ENCODE results near the gene MTR.

The MTR gene

GRCh38 chr1:236913371-236914037 lies 118.4 kb downstream of the MTR start:
- no peak for DNase-seq

DNA sequence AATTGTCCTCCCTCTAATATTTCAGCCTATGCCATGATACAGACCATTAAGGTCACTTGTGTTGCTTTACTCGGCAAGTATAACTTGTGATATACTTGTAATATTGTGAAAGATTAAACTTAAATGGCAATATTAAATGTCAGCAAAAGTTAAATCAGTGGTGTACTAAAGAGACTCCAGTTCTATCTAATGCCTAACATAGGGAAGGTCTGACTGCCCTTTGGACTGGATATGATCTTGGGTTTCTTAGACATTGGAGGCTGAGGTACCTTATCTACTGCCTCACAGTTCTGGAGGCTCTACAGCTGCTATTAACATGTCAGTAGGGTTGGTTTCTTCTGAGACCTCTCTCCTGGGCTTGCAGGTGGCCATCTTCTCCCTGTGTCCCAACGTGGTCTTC lies 119.3 kb downstream of the MTR start:
- DNase-seq = no peak

DNA sequence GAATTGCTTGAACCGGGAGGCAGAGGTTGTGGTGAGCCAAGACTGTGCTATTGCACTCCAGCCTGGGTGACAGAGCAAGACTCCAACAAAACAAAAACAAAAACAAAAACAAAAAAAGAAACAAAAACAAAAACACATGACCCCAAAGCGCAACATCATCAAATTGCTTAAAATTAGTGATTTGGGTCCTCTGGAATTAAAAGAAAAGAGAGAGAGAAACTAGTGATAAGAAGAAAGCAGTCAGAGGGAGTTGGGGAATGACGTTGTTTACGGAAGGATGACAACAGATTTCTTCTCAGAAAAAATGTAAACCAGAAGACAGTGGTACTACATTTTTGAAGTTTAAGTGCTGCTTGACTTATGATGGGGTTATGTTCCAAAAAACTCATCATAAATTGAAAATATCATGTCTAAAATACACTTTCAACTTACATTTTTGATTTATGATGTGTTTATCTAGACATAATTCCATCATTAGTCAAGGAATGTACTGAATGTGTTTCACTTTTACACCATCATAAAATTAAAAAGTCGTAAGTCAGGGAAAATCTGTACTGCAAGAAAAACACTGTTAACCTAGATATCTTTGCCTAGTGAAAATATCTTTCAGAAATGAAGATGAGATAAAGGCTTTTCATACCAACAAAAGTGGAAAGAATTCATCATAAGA lies 121.2 kb downstream of the MTR start:
- DNase-seq = no peak

GRCh38 chr1:236917448-236917847 lies 122.4 kb downstream of the MTR start:
- DNase-seq = no peak

DNA sequence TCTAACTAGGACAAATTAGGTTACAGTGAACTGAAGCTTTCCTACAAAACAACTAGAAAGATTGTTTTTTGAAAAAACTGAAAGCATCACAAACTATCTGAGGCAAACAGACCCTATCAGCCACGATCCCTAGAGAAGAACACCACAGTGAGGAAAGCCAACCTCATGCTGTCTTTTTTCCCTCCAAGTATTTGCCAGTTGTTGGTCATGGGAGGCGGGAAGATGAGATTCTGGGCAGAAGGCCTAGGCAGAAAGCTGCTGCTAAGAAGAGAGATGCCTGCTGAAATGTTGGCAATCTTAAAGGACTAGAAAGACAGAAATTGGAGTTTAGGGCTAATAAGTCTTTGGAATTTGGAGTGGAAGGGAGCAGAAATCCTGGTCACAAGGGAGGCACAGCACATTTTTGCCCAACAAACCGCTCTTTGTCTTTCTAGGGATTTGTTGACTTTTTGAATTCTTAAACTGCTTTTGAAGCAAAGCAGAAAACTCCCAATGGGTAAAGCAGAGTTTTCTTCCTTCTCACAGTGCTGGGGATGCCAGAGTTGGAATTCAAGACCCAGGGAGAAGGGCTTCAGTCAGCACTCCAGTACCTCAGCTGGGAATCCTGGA lies 125.3 kb downstream of the MTR start:
- DNase-seq = no peak

- no peak for DNase-seq
Observed at GRCh38 chr1:236921610-236922009, 126.5 kb downstream of the MTR start.

GRCh38 chr1:236922190-236922589 lies 127.1 kb downstream of the MTR start:
- DNase-seq = no peak

- DNase-seq = no peak
Observed at GRCh38 chr1:236925386-236925785, 130.3 kb downstream of the MTR start.

GRCh38 chr1:236930503-236930902 lies 135.4 kb downstream of the MTR start:
- no peak for DNase-seq

GRCh38 chr1:236938760-236939159 lies 143.7 kb downstream of the MTR start:
- DNase-seq = no peak

DNA sequence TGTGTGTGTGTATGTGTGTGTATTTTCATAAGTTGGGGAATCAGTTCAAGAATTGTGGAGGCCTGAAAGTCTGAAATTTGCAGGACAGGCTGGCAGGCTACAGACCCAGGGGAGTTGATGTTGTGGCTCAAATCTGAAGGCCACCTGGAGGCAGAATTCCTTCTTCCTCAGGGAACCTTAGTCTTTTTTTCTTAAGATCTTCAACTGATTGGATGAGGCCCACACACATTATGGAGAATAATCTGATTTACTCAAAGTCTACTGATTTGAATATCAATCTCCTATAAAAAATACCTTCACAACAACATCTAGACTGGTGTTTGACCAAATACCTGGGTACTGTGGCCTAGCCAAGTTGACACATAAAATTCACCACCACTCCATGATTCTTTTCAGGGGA lies 147.3 kb downstream of the MTR start:
- no peak for DNase-seq

DNA sequence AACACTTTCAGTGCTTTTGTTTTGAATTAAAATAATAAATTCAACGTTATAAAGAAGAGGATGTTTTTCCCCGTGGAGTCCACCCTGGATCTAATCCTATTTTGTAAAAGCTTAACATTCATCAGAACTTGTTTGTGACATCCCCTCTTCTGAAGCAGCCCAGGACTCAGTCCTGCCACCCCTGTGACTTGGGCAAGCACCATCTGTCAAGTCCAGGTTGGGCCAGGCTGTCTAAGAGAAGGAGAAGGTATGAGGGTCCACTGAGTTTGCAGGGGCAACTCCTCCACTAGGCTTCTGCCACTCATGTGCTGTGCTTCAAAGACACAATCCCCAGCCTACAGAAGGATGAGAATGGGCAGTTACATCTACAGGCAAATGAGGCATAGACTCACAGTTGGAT lies 149.5 kb downstream of the MTR start:
- DNase-seq = no peak

DNA sequence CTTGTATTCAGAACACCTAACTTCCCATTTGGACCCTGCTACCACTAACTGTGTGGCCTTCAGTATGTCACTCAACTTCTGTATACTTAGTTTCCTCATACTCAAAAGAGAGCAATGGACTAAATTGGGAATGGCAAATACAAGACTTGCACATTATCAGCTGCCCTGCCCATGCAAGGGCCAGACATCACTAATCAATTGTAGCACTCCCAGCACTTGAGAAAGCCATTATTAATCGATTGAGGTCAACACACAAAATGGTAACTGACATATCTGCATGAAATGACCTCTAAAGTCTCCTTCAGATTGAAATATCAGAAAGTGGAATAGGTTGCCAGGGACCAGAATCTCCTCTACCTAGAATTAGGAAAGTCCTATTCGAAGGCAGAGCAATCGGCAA lies 149.9 kb downstream of the MTR start:
- no peak for DNase-seq

DNA sequence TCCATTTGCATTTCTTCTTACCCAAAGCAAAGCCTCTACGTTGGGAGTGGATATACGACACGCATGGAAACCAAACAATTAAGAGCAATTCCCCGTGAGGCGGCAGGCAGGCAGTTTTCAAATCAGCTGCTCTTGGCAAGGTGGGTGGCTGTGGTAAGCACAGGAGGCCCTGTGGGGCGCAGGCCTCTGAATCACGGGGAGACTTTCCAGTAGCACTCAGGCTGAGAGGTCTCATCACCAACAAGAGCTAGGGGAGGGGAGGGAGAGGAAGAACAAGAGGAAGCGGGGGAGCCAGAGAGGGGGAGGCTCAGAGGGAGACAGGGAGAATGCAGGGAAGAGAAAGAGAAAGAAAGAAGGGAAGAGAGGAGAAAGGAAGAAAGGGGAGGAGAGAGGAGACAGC lies 152.7 kb downstream of the MTR start:
- DNase-seq = no peak

GRCh38 chr1:236948381-236948780 lies 153.3 kb downstream of the MTR start:
- no peak for DNase-seq

- DNase-seq = no peak
Observed at GRCh38 chr1:236948996-236949395, 153.9 kb downstream of the MTR start.

GRCh38 chr1:236950365-236950764 lies 155.3 kb downstream of the MTR start:
- no peak for DNase-seq

DNA sequence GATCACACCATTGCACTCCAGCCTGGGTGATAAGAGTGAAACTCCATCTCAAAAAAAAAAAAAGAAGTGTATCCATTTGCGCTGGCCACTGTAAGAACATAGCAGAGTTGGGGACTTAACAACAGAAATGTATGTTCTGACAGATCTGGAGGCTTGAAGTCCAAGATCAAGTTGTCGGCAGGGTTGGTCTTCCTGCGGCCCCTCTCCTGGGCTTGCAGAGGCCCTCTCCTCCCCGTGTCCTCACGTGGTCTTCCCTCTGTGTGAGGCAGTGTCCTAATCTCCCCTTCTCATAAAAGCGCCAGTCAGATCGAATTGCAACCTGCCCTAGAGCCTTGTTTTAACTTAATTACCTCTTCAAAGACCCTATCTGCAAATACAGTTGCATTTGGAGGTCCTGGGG lies 156.6 kb downstream of the MTR start:
- no peak for DNase-seq

GRCh38 chr1:236952246-236953003 lies 157.3 kb downstream of the MTR start:
- no peak for DNase-seq

- no peak for DNase-seq
Observed at GRCh38 chr1:236953151-236953700, 158.1 kb downstream of the MTR start.
